HG03064 (cell line): Measurements from ENCODE around the gene PTDSS2.

Experiments used
- ATAC-seq: cut with Tn5 transposase; IDR thresholded peaks from one replicate; pipeline ENCODE4 v1.9.1; 2021; ENCODE audit warnings: low read depth; ENCODE audit not compliant: unreplicated experiment

The PTDSS2 gene

GRCh38 chr11:538431-539051 lies 88.5 kb downstream of the PTDSS2 start:
- ATAC-seq, result no peak

DNA sequence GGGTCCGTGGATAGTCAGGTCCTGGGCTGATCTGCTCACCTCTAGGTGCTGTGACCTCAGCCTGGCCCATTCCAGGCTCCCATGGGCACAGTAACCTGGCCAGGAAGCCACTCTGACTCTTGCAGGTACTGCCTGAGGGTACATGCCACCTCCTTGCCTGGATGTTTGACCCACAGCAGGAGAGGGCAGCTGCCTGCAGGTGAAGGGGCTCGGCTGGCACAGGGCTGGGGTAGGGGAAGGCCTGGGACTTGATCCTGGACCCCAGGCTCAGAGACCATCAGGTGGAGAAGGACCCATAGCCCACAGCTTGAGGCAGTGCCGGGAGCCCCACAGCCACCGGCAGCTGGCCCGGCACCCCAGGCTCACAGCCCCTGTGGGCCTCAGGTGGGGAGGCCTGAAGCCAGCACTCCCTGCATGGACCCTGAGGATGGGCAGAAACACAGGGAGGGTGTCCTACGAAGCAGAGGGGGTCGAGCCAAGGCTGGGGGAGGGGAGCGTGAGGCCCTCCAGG lies 89.9 kb downstream of the PTDSS2 start:
- ATAC-seq, result no peak
